Immature natural killer cell (primary cell): Measurements from ENCODE around the gene MAST4. TPM values are rescaled to one million over a fixed set of nuclear protein-coding genes. Genes with fewer than 3 reads are reported as not detected.

ENCODE experiments used
- DNase-seq, 3 donors: peaks; one replicate each; pipeline ENCODE4 v3.0.0; 2022; ENCODE audit warnings: mixed read lengths in 1 of 3
- H3K27ac Mint-ChIP-seq, 6 donors: one replicate each; pipeline ENCODE4 v1.8.0; 2020; ENCODE audit warnings: mixed read lengths in 6 of 6, mild to moderate bottlenecking in 5 of 6, inconsistent platforms in 4 of 6, moderate library complexity in 3 of 6
- H3K27me3 Mint-ChIP-seq, 3 donors: one replicate each; pipeline ENCODE4 v1.8.0; 2020 to 2021; ENCODE audit warnings: low read depth in 3 of 3, mild to moderate bottlenecking in 3 of 3, mixed read lengths in 3 of 3, moderate library complexity in 3 of 3, inconsistent platforms in 1 of 3
- H3K36me3 Mint-ChIP-seq, 3 donors: one replicate each; pipeline ENCODE4 v1.8.0; 2020; ENCODE audit warnings: mixed read lengths in 3 of 3, inconsistent platforms in 2 of 3, mild to moderate bottlenecking in 2 of 3
- H3K4me1 Mint-ChIP-seq, 2 donors: one replicate each; pipeline ENCODE4 v1.8.0; 2020; ENCODE audit warnings: inconsistent platforms in 2 of 2, mild to moderate bottlenecking in 2 of 2, mixed read lengths in 2 of 2, moderate library complexity in 1 of 2
- H3K4me3 Mint-ChIP-seq, 5 donors: one replicate each; pipeline ENCODE4 v1.8.0; 2020; ENCODE audit warnings: mild to moderate bottlenecking in 5 of 5, mixed read lengths in 5 of 5, inconsistent platforms in 3 of 5, moderate library complexity in 3 of 5
- H3K9me3 Mint-ChIP-seq, 6 donors: one replicate each; pipeline ENCODE4 v1.8.0; 2020; ENCODE audit warnings: mild to moderate bottlenecking in 6 of 6, mixed read lengths in 6 of 6, inconsistent platforms in 4 of 6, moderate library complexity in 3 of 6
- polyA plus RNA-seq, 3 donors: library from polyadenylated mRNA; unstranded; fragments of 300-500 nt; fragmentation: Illumina TruSeq; gene quantifications; one replicate each; pipeline ENCODE4 v1.2.3, GENCODE V29; 2021

Gene MAST4
- polyA plus RNA-seq, 3 donors from 2014 or later: 0.51 to 2.8 (median 1.1) TPM

GRCh38 chr5:67206461-67206860 lies 610.3 kb downstream of the MAST4 start:
- Mint-ChIP-seq H3K9me3 (no peaks in the 10 kb centered on the region), H3K4me1 (peaks cover 51 to 80% of the 10 kb centered on the region in 2 donors), H3K27ac (peak overlapping the region; percentile 76 to 94 (median 82)), H3K27me3 (peaks cover 2 to 5% (median 2%) of the 10 kb centered on the region in 3 donors), H3K36me3 (no peaks in the 10 kb centered on the region), H3K4me3 (peak overlapping the region; percentile 41 to 76 (median 68))
- DNase-seq: no peak

DNA sequence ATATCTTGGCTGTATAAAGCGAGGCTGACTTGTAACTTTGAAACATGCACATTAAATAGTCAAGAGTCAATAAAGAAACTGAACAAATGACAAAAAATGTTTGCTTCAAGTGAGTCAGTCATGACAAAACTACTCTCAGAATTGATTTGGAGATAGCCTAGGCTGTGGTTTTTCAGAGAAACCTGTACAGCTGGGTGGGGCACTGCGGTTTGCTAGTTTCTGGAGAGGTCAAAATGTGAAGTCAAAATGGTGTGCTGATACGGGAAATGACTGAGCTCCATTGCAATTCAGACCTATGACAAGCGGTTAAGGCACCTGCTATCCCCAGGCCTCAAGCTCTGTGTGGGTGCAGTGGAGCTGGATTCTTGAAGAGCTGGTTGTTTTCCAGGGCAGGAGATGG lies 610.7 kb downstream of the MAST4 start:
- Mint-ChIP-seq H3K27me3 (peaks cover 2 to 5% (median 2%) of the 10 kb centered on the region in 3 donors), H3K4me3 (peak overlapping the region; percentile 41 to 76 (median 68)), H3K27ac (peak overlapping the region; percentile 76 to 94 (median 82)), H3K4me1 (peaks cover 51 to 78% of the 10 kb centered on the region in 2 donors), H3K9me3 (no peaks in the 10 kb centered on the region), H3K36me3 (no peaks in the 10 kb centered on the region)
- peak; percentile 71 to 81 (median 78) for DNase-seq

DNA sequence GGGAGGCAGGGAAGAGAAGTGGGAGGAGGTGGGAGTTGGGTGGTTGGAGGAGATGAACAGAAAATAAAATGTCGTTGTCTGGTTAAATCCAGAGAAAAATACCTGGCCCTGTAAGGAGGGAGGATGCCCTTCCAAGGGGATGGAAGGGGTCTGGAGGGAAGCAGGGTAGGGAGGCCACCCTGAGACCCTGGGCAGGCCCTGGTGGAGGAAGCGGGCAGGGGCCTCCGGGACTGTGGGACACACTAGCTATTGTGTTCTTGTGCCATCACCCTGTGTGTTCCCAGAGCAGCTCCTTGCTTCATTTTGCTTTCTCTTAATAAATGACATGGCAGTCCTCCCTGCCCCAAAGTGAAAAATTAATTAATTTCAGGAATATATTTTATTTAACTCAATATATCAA lies 612.2 kb downstream of the MAST4 start:
- Mint-ChIP-seq H3K4me3 (no peak overlapping the region), H3K27ac (peak overlapping the region in 5 of 6 donors; percentile 60 to 94 (median 87)), H3K36me3 (no peaks in the 10 kb centered on the region), H3K27me3 (peaks cover 2 to 4% (median 2%) of the 10 kb centered on the region in 3 donors), H3K4me1 (peaks cover 47 to 63% of the 10 kb centered on the region in 2 donors), H3K9me3 (no peaks in the 10 kb centered on the region)
- no peak for DNase-seq

- H3K27me3 Mint-ChIP-seq: peaks cover under 1 to 4% (median 2%) of the 10 kb centered on the region in 3 donors
- H3K36me3 Mint-ChIP-seq: no peaks in the 10 kb centered on the region
- H3K4me1 Mint-ChIP-seq: peaks cover 48 to 60% of the 10 kb centered on the region in 2 donors
- H3K9me3 Mint-ChIP-seq: no peaks in the 10 kb centered on the region
- peak; percentile 67 to 72 (median 70) for DNase-seq
- H3K27ac Mint-ChIP-seq: peak overlapping the region in 5 of 6 donors; percentile 68 to 86 (median 78)
- no peak overlapping the region for H3K4me3 Mint-ChIP-seq
Observed at GRCh38 chr5:67209141-67209771, 613.1 kb downstream of the MAST4 start.

DNA sequence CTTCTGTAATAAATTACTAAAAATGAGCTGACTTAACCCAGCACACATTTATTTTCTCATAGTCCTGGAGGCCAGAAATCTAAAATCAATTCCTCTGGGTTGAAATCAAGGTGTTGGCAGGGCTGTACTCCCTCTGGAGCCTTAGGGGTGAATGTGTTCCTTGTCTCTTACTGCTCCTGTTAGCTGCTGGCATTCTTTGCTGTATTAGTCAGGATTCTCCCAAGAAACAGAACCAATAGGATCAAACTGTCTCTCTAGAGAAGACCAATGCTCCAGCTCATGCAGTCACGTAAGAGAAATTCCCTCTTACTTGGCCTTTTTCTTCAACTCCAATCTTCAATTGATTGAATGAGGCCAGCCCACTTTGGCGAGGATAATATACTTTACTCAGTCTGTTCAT lies 615.7 kb downstream of the MAST4 start:
- Mint-ChIP-seq H3K27ac (peak overlapping the region in 3 of 6 donors; percentile 1 to 55 (median 44)), H3K4me1 (peaks cover 42 to 55% of the 10 kb centered on the region in 2 donors)

GRCh38 chr5:67214036-67214435 lies 617.8 kb downstream of the MAST4 start:
- no peaks in the 10 kb centered on the region for H3K9me3 Mint-ChIP-seq
- peaks cover 35 to 52% of the 10 kb centered on the region in 2 donors for H3K4me1 Mint-ChIP-seq
- H3K27ac Mint-ChIP-seq: peak overlapping the region; percentile 30 to 96 (median 78)
- H3K4me3 Mint-ChIP-seq: peak overlapping the region in 3 of 5 donors; percentile 7 to 51 (median 32)
- H3K27me3 Mint-ChIP-seq: peaks cover 0 to 2% (median 1%) of the 10 kb centered on the region in 3 donors
- DNase-seq: no peak
- H3K36me3 Mint-ChIP-seq: peaks cover 0 to 7% (median 0%) of the 10 kb centered on the region in 3 donors

More for the DNA sequence above, 615.7 kb downstream of the MAST4 start:
- DNase-seq: no peak
- Mint-ChIP-seq H3K4me3 (no peak overlapping the region), H3K36me3 (no peaks in the 10 kb centered on the region), H3K27me3 (peaks cover 0 to 4% (median 0%) of the 10 kb centered on the region in 3 donors), H3K9me3 (no peaks in the 10 kb centered on the region)

DNA sequence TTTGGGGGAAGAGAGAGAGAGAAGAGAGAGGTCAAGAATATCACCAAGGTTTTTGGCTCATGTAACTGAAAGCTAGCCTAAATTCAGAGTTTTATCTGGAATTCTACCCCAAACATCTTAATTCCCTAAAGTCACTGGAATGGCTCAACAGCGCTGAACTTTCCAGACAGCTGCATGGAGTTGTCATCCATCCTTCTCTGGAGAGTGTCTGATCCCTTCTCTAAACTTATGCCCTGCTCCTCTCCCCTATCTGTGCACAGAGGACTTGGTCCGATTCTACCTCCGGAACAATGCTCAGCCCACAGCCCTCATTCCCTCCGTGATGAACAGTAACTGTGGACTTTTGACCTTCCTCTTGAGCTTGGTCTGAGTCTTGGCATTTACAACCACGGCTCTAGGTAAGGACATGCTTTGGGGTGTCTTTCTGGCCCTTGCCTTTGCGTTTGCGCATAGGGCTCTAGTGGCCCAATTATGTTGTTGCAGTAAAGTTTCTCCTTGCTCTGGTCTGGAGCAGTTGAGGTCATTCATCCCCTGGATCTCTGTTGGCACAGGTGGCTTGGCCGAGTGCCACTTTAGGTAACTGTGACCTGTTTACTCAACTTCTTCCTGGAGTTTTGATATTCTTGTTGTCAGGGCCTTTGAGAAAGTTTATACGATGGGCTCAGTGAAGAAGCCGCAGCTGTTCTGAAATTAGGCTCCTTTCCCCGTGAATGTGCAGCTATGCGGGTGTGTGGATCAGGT lies 618.7 kb downstream of the MAST4 start:
- Mint-ChIP-seq H3K27me3 (peaks cover 0 to 2% (median 1%) of the 10 kb centered on the region in 3 donors), H3K36me3 (peaks cover 0 to 7% (median 0%) of the 10 kb centered on the region in 3 donors), H3K4me1 (peaks cover 35 to 48% of the 10 kb centered on the region in 2 donors)

GRCh38 chr5:67215519-67216471 lies 619.6 kb downstream of the MAST4 start:
- Mint-ChIP-seq H3K36me3 (peaks cover 0 to 7% (median 0%) of the 10 kb centered on the region in 3 donors), H3K4me3 (peak overlapping the region; percentile 68 to 82 (median 77)), H3K27ac (peak overlapping the region; percentile 87 to 98 (median 93)), H3K4me1 (peaks cover 36 to 54% of the 10 kb centered on the region in 2 donors), H3K9me3 (peaks cover 0 to 2% (median 0%) of the 10 kb centered on the region in 6 donors), H3K27me3 (peaks cover 0 to 2% (median 2%) of the 10 kb centered on the region in 3 donors)
- peak; percentile 64 to 81 (median 70) for DNase-seq

More for the DNA sequence above, 618.7 kb downstream of the MAST4 start:
- Mint-ChIP-seq H3K27ac (peak overlapping the region; percentile 87 to 98 (median 93)), H3K4me3 (peak overlapping the region; percentile 68 to 82 (median 77)), H3K9me3 (peaks cover 0 to 1% (median 0%) of the 10 kb centered on the region in 6 donors)
- DNase-seq: no peak

DNA sequence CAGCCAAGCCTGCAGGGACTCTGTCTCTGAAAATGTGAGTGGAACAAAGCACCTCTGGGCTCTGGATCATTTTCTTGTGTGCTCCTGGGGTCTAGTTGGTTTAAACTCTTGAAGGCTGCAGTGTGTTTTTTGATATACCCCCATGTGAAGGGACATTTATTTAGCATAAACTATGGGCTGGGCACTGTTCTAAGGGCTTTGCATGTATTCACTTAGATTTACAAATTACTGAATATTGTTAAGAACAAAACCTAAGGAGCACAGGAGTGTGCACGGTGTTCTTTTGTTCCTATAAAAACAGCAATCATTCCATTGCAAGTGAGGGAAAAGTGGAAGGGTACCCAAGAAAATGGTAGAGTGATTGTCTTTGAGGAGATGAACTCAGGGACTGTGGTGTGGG lies 620.4 kb downstream of the MAST4 start:
- H3K4me3 Mint-ChIP-seq: peak overlapping the region; percentile 68 to 82 (median 77)
- DNase-seq: no peak
- peaks cover 41 to 62% of the 10 kb centered on the region in 2 donors for H3K4me1 Mint-ChIP-seq
- peaks cover 0 to 7% (median 0%) of the 10 kb centered on the region in 3 donors for H3K36me3 Mint-ChIP-seq
- H3K27ac Mint-ChIP-seq: peak overlapping the region; percentile 87 to 98 (median 93)
- H3K9me3 Mint-ChIP-seq: peaks cover 0 to 2% (median 0%) of the 10 kb centered on the region in 6 donors
- H3K27me3 Mint-ChIP-seq: peaks cover 0 to 4% (median 4%) of the 10 kb centered on the region in 3 donors
